HepG2 (cell line): Measurements from ENCODE around the gene OPRL1. TPM values are rescaled to one million over a fixed set of nuclear protein-coding genes. Genes with fewer than 3 reads are reported as not detected.

ENCODE experiments used
- AGO2 ChIP-seq: fragments of 200-400 bp; formaldehyde crosslinking; optimal IDR thresholded peaks from 2 replicates; pipeline ENCODE3; 2017; ENCODE audit warnings: mild to moderate bottlenecking, low read depth, low read length, moderate library complexity
- GATA4 ChIP-seq: sonication (generic); IDR thresholded peaks from 2 replicates; pipeline ENCODE4 v1.6.1; 2016; ENCODE audit warnings: antibody characterized with exemption, low read depth, borderline replicate concordance
- MAF1 ChIP-seq: sonication (generic); formaldehyde crosslinking; IDR thresholded peaks from 2 replicates; pipeline ENCODE4 v1.5.0; 2020; ENCODE audit warnings: missing genetic modification reagents, borderline replicate concordance
- POGK ChIP-seq: sonication (generic); formaldehyde crosslinking; conservative IDR thresholded peaks from 2 replicates; pipeline ENCODE4 v1.8.0; 2022; ENCODE audit warnings: mild to moderate bottlenecking, moderate library complexity, missing genetic modification reagents
- WIZ ChIP-seq: sonication (generic); formaldehyde crosslinking; IDR thresholded peaks from 2 replicates; pipeline ENCODE4 v1.5.1; 2020; ENCODE audit warnings: mild to moderate bottlenecking, missing genetic modification reagents
- YY1 ChIP-seq: IDR thresholded peaks from 2 replicates; pipeline ENCODE4 v1.6.1; 2011; ENCODE audit warnings: low read length, low read depth, moderate library complexity, mild to moderate bottlenecking; ENCODE audit not compliant: insufficient read depth, insufficient replicate concordance
- ZMYM3 ChIP-seq: sonication (generic); formaldehyde crosslinking; IDR thresholded peaks from 2 replicates; pipeline ENCODE4 v1.5.1; 2020; ENCODE audit warnings: mild to moderate bottlenecking, missing genetic modification reagents
- ZNF34 ChIP-seq: sonication (generic); formaldehyde crosslinking; IDR thresholded peaks from 2 replicates; pipeline ENCODE4 v1.4.0; 2020; ENCODE audit warnings: mild to moderate bottlenecking, missing genetic modification reagents, borderline replicate concordance
- polyA plus RNA-seq, 8 experiments: library from polyadenylated mRNA; depleted of rRNA in 3 of 8; stranded (reverse) in 7 of 8; unstranded in 1 of 8; fragments of >200 nt; fragmentation: Illumina TruSeq in 4 of 8; extraction: Trizol in 4 of 8; gene quantifications; 2 replicates each; pipeline versions ENCODE4 v1.2.1 to v1.2.3, GENCODE V29; 2011 to 2016; ENCODE audit warnings: low read depth in 4 of 8, missing spikeins in 1 of 8, mixed read lengths in 1 of 8; ENCODE audit not compliant: insufficient read depth in 1 of 8
- total RNA-seq, 5 experiments: library from RNA; depleted of rRNA; stranded (reverse); fragments of >200 nt; fragmentation: Illumina TruSeq; extraction: Trizol; gene quantifications; 2 replicates each; pipeline ENCODE4 v1.2.3, GENCODE V29; 2016; ENCODE audit warnings: low read depth in 1 of 5
- TF ChIP-seq, protein P1 (sequence below): sonication (generic); formaldehyde crosslinking; conservative IDR thresholded peaks from 2 replicates; pipeline ENCODE4 v1.4.0; 2020; ENCODE audit warnings: mild to moderate bottlenecking, missing genetic modification reagents, moderate library complexity
- TF ChIP-seq, protein P2 (sequence below): sonication (generic); formaldehyde crosslinking; IDR thresholded peaks from 2 replicates; pipeline ENCODE4 v1.5.0; 2020; ENCODE audit warnings: mild to moderate bottlenecking, missing genetic modification reagents
- TF ChIP-seq, protein P3 (sequence below): sonication (generic); formaldehyde crosslinking; IDR thresholded peaks from 2 replicates; pipeline ENCODE4 v1.4.0; 2020; ENCODE audit warnings: missing genetic modification reagents

The OPRL1 gene
- total and polyA plus RNA-seq, 2 of the 13 experiments (the other 11 are each of a cell fraction or from before 2014, with no cell fraction given) = 0.35 to 0.71 TPM

DNA sequence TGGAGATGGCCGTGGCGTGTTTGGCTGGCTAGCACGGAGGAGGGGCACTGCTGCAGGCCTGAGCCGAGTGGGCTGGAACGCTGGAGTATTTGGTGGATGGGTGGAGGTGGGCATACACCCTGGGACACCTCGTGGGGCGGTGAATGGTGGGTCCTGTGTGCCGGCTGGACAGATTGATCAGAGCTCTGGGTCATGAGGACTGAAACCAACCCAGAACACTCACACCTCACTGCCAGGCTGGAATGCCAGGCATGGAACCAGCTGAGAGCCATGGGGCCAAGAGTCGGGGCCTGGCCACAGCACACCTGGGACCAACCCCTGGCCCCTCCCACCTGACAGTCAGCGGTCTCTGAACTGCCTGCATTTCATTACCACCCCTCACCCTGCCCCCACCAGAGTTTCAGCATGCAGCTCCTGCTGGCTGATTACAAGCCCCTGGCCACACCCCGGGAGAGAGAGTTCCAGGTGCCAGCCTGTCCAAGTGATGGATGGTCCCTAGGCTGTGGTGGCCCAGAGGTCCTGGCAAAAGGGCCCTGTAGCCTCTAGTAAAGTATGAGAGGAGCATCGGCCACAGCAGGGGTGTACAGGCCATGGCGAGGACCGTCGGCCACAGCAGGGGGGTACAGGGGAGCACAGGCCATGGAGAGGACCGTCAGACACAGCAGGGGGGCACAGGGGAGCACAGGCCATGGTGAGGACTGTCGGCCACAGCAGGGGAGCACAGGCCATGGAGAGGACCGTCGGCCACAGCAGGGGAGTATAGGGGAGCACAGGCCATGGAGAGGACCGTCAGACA is 24.2 kb downstream of the OPRL1 start (continued):
- TF ChIP-seq, protein P1, sequence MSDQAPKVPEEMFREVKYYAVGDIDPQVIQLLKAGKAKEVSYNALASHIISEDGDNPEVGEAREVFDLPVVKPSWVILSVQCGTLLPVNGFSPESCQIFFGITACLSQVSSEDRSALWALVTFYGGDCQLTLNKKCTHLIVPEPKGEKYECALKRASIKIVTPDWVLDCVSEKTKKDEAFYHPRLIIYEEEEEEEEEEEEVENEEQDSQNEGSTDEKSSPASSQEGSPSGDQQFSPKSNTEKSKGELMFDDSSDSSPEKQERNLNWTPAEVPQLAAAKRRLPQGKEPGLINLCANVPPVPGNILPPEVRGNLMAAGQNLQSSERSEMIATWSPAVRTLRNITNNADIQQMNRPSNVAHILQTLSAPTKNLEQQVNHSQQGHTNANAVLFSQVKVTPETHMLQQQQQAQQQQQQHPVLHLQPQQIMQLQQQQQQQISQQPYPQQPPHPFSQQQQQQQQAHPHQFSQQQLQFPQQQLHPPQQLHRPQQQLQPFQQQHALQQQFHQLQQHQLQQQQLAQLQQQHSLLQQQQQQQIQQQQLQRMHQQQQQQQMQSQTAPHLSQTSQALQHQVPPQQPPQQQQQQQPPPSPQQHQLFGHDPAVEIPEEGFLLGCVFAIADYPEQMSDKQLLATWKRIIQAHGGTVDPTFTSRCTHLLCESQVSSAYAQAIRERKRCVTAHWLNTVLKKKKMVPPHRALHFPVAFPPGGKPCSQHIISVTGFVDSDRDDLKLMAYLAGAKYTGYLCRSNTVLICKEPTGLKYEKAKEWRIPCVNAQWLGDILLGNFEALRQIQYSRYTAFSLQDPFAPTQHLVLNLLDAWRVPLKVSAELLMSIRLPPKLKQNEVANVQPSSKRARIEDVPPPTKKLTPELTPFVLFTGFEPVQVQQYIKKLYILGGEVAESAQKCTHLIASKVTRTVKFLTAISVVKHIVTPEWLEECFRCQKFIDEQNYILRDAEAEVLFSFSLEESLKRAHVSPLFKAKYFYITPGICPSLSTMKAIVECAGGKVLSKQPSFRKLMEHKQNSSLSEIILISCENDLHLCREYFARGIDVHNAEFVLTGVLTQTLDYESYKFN (CRISPR knock-in tag) = no peak
- TF ChIP-seq MAF1 (CRISPR knock-in tag) (no peak), POGK (CRISPR knock-in tag) (no peak), ZMYM3 (CRISPR knock-in tag) (no peak), WIZ (CRISPR knock-in tag) (no peak), AGO2 (no peak), YY1 (no peak), GATA4 (no peak), ZNF34 (CRISPR knock-in tag) (no peak)
- TF ChIP-seq, protein P2, sequence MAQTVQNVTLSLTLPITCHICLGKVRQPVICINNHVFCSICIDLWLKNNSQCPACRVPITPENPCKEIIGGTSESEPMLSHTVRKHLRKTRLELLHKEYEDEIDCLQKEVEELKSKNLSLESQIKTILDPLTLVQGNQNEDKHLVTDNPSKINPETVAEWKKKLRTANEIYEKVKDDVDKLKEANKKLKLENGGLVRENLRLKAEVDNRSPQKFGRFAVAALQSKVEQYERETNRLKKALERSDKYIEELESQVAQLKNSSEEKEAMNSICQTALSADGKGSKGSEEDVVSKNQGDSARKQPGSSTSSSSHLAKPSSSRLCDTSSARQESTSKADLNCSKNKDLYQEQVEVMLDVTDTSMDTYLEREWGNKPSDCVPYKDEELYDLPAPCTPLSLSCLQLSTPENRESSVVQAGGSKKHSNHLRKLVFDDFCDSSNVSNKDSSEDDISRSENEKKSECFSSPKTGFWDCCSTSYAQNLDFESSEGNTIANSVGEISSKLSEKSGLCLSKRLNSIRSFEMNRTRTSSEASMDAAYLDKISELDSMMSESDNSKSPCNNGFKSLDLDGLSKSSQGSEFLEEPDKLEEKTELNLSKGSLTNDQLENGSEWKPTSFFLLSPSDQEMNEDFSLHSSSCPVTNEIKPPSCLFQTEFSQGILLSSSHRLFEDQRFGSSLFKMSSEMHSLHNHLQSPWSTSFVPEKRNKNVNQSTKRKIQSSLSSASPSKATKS = no peak
- TF ChIP-seq, protein P3, sequence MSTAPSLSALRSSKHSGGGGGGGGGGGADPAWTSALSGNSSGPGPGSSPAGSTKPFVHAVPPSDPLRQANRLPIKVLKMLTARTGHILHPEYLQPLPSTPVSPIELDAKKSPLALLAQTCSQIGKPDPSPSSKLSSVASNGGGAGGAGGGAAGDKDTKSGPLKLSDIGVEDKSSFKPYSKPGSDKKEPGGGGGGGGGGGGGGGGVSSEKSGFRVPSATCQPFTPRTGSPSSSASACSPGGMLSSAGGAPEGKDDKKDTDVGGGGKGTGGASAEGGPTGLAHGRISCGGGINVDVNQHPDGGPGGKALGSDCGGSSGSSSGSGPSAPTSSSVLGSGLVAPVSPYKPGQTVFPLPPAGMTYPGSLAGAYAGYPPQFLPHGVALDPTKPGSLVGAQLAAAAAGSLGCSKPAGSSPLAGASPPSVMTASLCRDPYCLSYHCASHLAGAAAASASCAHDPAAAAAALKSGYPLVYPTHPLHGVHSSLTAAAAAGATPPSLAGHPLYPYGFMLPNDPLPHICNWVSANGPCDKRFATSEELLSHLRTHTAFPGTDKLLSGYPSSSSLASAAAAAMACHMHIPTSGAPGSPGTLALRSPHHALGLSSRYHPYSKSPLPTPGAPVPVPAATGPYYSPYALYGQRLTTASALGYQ = no peak
